Forelimb muscle (tissue), 1 donor: ENCODE results near the gene EDN2. TPM values are rescaled to one million over a fixed set of nuclear protein-coding genes. Genes with fewer than 3 reads are reported as not detected.

Experiments used
- DNase-seq: peaks from one replicate; pipeline ENCODE4 v3.0.0-alpha.2; 2013; ENCODE audit warnings: low read depth
- polyA plus RNA-seq: library from polyadenylated mRNA; unstranded; fragments of 120-200 nt; gene quantifications from one replicate; pipeline ENCODE4 v1.2.1, GENCODE V29; 2013; ENCODE audit not compliant: insufficient read length

EDN2 gene
- polyA plus RNA-seq, 1 donor: 0.25 TPM

DNA sequence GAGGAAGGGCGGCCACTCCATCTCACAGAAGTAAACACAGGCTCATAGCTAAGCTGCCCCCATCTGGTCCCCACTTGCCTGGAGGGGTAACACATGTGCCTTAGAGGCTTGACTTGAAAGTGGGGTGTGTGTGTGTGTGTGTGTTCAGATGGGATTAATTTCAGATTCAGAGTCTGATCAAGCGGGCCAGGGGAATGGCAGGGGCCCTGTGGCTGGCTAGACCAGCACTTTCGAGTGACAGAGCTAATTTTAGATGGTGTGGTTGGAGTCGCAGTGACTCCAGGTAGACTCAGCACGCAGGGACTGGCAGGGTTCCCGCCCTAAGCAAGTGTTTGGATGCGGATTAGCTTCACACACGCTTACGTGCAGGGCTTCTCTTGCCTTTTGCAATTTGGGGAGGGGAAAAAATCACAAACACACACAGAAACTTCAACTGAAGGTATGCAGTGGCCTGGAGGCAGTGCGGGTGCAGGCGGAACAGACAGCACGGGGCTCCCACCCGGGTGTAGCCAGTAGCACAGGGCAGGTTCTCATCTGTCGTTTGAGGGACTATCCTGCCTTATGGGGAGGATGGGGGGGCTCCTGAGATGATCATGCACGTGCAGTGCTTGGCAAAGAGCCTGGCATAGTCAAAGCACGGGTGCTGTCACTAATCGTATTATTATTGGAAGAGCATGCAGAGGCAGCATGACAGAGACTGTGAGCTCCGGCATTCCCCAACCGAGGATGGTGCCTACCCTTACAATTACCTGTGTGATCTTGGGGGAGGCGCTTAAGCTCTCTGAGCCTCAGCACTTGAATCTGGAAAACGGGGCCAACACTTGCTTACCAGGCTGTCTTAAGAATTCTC, 1.3 kb downstream of the EDN2 start:
- no peak for DNase-seq

DNA sequence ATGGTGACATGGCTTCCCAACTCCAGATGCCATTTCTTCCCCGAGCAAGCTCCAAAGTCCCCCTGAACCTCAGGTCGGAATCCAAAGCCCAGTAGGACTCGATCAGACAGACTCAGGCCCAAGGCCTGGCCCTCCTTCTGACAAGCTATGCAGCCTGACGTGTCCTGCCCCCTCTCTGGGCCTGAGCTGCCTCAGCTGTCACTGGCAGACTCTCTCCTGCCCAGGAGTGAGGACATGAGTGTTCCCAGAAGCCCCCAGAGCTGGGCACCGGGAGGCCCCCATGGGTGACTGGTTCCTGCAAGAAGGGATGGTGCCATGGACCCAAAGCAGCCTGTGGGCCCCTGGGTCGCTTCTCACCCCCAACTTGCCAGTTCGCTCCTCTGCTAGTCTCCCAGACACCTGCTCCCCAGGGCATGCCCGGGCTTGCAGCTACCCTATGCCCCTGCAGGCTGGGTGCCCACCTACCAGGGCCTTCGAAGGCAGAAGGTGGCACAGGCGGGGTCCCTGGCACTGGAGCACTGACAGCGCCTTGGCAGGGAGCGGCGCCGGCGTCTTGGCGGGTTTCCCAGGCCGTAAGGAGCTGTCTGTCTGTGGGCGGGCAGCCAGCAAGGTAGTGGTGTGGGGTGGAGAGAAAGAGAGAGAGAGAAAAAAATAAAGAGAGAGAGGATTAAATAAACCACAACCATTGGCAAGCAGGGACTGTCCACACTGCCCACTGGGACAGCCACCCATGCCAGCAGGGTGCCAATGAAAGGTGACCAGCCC, 2.3 kb downstream of the EDN2 start:
- no peak for DNase-seq

DNA sequence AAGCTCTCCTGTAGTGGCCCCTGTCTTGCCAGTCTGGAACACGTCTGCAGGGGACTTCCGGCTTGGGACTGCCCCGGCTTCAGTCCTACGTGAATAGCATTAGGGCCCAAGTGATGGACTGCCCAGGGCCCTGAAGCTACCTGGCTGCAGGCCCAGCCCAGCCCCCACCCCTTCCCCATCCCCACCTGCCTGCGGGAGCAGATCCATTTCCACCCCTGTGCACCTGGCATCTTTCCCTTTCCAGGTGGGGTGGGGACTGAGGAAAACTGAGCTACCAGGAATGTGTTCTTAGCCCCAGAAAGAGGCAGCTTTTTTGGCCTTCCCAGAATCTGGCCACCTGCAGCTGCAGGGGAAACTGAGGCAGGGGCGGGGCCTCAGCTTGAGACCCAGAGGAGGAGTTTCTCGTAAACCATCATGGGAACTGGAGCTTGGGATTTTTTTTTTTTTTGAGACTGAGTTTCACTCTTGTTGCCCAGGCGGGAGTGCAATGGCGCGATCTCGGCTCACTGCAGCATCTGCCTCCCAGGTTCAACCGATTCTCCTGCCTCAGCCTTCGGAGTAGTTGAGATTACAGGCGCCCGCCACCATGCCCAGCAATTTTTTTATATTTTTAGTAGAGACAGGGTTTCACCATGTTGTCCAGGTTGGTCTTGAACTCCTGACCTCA, 3.2 kb downstream of the EDN2 start:
- DNase-seq: no peak

DNA sequence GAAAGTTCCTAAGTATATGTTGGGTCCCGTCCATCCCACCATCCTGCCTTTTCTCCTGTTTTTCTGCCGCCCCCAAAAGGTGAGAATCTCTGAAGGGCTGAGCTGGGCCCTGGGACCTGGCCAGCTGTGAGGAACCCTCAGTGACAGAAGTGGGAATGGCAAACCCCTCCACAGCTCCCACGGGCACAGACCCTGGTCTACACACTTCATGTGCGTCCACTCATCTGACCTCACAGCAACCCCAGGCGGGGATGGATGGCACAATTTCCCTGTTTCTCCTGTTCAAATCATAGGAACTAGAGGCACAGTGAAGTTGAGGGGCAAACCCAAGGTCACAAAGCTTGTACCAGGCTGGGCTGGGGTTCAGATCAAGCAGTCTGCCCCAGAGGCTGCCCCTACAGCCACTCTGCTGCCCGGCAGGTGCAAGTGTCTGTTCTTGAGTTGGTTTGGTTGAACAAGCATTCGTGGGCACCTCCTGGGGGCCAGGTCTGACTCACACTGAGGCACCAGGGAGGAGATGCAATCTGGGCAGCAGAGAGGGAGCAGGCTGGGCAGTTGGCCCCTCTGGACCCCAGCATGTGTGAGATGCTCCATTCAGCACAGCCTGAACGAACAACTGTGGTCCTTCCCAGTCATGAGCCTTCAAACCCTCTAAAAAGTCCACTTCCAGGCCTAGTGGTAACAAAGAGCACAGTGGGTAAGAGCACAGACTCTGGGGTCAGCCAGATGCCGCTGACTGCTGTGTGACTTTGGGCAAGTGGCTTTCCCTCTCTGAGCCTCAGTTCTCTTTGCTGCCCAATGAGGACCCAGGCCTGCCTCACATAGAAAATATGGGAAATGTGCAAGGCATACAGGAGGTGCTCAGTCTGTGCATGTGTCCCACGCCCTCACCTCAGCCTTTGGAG, 4.0 kb downstream of the EDN2 start:
- DNase-seq: no peak

DNA sequence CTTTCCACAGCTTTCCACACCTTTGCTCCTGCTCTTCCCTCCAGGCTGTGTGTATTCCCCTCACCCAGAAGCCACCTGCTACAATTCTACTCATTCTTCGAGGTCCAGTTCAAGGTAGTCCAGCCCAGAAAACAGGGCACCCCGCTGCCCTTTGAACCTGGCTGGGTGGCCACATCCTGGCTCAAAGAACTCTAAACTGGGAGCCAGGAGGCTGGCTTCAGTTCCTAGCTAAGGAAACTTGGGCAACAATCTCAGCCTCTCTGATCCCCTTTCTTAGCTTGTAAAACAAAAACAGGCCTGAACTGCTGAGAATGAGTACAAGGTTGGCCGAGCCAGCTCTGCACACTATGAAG, 4.7 kb downstream of the EDN2 start:
- no peak for DNase-seq

DNA sequence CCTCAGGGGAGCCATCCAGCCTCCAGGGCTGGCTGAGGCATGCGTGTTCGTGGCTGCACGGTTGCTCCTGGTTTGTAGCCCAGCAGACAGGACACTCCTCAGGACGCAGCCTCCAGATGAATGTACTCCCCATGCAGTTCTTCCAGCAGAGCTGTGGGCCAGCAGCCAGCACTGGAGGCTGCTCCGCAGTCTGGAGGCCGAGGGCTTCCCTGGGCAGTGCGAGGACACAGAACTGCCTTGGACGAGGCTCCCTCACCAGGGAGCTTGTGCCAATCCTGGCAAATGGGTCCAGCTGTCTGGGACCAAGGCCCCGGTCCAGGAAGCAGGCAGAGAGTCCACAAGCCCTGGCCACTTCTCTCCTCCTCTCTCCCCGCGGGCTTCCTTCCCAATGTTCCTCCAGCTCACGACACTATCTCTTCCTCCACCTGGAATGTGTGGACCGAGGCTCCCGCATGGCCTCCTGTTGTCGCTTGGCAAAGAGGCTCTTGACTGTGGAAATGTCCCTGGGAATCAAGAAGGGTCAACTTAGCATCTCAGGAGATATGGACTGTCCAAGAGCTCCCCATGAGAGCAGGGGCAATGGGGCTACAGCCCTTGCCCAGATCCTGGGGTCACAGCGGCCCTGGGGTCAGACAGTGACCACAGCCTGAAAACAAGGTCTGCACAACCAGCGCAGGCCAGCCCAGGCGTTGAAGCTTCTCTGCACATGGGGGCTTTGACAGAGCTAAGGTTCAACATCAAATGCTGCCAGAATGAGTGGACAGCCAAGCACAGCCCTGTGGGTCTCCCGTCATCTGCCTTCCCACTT, 5.3 kb downstream of the EDN2 start:
- no peak for DNase-seq

DNA sequence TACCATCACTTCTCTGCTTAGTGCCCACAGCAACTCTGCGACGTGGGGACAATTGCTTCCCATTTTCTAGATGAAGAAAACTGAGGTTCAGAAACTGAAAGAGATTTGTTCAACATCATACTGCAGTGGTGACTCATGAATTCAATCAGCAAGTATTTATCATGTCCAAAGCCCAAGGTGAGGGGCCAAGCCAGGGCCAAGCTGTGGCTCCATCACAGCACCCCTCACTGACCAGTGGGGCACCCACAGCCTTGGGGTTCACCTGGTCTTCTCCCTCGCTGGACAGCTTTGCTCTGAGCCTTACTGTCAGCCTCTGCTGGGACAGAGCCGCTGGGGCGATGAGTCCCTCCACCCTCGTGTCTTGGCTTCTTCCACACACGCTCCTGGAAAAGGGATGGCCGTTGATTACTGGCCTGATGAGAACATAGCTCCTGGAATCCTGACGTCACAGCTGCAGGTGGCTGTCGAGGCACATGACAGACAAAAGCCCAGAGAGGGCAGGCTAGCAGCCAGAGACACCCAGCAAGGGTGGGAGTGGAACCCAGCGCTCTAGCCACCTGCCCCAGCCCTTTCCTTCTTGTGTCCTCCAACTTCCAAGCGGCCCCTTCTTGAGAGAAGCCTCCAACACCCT, 6.2 kb downstream of the EDN2 start:
- DNase-seq: no peak

DNA sequence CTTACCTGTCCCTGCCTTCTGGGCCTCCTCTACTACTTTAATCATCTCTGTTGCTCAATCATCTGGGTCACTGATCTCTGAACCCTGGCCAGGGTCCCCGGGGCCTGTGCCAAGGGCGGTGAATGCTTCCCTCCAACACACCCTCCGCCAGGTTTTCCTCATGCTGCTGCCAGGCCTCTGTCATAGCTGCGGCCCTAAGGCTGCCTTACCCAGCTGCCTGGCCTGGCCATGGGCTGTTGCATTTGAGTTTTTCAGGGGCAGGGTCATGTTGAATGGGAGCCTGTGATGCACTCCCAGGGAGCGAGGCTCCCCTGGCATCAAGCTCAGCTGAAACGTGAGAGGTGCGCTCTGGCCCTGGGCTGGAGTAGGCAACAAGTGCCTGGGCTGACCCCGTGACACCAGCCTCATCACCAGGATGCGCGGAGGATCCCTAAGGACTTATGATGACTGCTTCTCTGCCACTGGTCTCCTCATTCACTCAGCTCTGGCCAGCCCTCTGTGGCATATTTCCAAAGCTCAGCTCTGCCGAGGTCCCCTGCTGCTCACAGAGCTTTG, 7.6 kb downstream of the EDN2 start:
- no peak for DNase-seq

DNA sequence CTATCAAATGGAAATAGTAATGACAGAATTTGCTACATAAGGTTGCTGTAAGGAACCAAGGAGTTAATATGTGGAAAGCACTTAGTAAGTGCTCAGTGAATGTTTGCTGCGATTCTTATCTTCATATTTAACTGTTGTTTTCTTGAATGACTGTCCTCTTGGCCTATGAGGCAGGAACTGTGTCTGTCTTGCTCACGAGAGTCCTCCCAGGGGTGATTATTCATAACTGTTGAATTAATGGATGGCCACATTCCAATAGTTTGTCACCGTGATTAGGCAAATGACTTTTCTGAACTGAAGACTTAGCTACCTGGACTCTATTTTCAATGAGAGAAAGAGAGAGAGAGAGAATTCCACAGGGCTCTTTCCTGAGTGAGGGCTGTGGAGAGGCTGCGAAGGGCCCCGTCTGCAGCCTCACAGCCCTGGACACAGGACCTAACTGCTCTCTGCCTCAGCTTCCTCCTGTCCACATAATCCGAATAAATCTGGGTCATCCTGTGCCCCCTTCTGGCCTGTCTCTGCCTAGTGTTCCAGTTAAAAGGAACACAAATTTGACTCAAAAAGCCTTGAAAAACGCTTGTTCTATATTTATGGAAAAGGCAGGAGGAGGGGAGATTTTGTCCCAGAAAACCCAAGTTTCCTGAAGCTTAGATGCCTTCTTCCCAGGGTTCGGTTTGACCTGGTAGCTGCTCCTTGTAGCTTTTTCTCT, 8.5 kb downstream of the EDN2 start:
- no peak for DNase-seq

DNA sequence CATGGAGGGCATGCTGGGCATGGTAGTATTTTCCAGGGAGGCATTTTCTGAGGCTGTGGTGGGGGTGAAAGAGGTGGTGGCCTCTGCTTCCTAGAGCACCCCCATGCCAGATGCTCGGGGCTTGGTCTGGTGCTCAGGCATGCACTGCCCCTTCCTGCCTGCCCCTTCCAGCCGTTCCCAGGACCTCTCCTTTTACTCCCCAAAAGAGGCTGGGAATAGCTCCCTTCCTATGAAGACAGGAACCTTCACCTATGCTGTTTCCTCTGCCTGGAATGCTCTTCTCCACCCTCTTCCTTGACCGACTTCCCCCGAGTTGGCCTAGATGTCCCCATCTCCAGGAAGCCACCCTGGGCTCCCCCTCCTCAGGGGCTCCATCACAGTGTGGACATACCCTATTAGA, 9.1 kb downstream of the EDN2 start:
- no peak for DNase-seq

DNA sequence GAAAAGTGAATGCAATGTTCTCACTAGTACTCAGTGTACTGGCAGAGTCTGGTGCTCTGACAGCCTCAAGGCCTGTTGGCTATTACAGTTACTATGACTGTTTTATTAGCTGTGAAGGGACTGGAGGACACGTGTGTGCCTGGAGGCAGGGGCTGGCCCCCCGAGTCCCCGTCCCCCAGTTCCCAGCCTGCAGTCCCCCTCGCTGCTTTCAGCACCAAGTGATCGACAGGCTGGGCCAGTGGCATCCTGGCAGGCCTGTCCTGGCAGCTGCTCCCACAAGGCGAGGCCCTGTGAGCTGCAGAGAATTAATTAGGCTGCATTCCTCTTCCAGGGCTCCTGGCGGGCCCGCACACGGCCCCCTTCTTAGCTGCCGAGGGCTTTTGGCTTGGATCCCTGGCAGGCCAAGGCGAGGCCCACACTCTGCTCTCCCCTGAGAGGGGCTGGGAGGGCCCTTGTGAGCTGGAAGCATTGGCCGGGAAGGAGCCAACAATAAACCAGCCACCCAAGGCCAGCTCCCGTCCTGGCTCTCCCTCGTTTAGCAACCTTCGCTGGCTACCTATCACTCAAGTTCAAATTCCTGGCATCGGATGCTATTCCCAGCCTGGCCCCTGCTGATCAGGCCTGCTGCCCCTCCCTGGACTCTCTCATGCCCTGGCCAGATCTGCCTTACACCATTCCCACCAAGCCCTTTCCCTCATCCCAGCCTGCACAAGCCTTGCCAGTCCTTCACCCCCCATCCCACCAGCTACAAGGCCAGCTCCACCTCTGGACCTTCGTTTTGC, 9.8 kb downstream of the EDN2 start:
- no peak for DNase-seq

DNA sequence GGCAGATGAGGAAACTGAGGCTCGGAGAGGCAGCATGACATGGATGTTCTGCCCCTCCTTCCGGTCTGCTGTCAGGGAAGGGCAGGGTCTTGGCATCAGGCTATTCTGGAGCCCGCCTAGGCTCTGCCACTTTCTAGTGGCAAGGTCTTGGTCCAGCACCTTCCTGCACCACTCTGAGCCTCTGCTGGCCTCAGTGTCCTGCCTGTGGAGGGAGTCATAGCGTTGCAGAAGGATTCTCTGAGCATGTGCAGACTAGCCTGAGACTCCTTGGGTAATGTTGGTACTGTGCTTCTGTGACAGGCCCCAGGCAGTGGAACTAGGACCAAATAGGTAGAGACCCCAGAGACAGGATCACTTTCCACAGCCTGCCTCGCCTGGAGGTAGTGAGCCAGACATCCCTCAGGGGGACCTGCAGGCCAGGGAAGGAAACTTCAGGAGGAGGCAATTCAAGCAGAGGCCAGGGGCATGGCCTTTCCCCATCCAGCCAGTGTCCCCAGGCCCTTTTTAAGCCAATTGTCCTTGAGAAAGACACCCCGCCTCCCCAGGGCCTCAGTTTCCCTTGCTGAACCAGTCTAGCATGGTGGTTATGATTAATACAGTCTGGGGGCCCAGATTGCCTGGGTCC, 10.6 kb downstream of the EDN2 start:
- no peak for DNase-seq

DNA sequence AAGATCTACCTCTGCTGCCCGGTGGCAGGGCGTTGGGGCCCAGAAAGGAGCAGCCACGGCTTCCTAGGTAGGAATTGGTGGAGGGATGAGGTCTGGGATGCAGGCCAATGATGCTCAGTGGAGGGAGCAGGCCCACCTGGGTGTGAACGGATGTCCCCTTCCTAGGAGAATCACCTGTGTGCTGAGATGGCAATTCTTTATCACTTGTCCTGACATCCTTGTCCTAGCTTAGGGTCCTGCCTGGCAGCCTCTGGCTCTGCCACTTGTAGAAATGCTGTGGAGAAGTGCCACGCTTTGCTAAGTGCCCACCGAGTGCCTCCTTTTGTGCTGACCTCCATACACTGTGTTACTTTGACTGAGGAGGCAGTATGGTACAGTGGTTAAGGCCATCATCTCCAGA, 12.8 kb downstream of the EDN2 start:
- DNase-seq: no peak

DNA sequence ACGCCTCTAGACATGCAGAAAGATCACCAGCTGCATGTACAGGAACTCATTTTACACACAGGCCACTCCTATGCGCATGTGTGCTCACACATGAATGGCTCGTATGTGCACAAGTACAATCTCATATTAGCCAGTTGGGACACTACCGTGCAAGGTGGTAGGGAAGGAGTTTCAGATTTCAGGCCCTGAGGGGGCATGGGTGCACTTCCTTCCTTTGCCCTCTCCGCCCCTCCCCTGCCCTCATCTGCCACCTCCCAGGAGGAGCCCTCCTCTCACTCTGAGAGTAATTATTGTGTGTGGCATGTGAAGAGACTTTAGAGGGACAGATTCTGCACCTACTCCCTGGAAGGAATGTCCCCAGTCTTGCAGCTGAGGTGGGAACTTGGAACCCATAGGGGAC, 14.8 kb downstream of the EDN2 start:
- DNase-seq: no peak

DNA sequence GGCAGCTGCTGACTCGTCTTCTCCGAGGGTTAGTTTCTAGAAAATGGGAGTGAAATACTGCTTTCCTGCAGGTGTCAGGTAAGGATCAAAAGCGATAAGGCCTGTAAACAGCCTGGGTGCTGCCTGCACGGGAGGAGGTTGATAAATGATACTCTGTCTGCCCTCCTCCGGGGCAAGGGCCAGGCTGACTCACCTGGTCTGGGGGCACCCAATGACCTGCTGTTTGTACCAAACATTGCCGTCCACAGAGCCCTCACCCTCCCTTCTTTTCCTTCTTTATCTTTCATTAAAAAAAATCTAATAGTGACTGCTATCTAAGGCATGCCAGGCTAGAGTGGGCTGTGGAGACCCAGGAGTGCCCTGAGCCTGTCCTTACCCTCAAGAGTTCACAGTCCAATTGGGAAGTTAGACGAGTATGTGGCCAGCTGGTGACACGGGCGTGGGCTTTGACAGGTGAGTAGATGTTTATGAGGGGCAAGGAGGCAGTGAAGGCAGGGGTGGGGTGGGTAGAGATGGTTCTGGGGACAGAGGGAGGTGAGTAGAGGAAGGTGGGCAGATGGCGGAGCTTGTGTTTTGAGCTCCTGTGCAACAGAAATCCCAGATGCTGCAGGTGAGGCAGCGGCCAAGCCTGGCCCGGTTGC, 16.2 kb downstream of the EDN2 start:
- no peak for DNase-seq

DNA sequence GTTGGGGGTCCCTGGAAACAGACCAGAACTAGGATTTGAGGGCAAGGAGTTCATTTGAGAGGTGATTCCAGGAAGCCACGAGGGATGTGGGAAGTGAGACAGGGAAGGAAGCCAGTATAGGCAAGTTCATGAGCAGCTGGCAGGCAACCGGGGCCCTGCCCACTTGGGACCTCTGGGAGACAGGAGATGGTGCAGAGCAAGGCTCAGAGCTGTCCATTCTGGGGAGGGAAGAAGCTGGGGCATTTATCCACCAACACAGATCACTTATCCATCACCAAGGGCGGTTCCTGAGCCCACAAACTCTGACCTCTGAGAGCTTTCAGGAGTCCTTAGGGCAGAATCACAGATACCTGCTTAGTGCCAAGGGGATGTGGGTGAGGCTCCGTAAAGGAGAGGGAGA, 16.8 kb downstream of the EDN2 start:
- DNase-seq: no peak

DNA sequence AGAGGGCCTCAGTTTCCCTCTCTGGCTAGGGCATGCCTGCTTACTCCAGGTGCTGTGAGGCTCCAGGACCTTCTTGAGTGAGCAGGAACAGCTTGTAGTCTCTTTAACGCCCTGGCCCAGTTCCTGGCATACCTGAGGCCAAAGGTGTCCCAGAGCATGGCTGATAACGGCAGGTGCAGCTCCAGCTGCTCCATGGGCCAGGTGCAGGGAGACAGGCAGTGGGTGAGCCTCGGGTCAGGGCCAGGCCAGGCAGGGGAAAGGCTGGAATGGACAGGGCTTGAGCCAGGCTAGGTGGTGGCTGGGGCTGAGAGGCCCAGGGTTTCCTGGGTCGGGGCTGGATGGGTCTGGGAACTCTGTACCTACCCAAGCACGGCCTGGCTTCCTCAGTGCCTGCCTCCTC, 18.3 kb downstream of the EDN2 start:
- DNase-seq: no peak

DNA sequence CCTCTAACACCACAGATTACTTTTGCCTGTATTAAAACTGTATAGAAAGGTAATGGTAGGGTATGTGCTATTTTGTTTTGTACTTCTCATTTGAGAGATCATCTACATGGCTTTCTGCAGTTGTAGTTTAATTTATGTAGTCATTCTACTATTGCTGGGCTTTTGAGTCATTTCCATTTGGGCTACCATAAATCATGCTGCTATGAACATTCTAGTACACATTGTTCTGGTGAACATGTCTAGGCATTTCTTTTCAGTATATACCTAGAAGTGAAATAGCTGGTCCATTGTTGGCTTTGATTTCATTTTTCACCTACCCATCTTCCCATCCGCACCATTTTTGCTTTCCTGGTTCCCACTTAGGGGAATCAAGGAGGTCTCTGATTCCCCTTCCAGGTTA, 18.7 kb downstream of the EDN2 start:
- no peak for DNase-seq
